ENCODE data around the gene MED7.

Gene MED7

DNA sequence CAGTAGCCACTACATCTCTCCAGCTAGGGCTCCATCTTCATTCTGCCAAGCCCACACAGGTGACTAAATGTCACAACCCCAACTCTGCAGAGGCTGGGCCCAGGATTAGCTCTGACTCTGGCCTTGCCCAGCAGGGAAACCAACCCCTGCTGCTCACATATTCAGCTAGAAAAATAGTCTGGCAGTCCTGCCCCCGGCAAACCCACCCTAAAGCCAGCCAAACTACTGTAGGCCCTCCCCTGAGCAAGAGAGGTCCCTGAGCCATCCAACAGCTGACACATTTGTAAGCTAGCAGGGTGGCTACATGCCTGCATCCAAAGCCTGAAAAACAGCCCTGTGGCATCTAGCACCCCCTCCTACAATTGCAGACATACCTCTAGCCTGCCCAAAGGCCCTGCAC is 22.6 kb downstream of the MED7 start:
- DNase-seq = no peak
- Histone ChIP-seq H3K27me3 (replicated peaks) (no peaks in the 10 kb centered on the region), H3K36me3 (replicated peaks) (no peaks in the 10 kb centered on the region), H3K27ac (no peak overlapping the region), H3K4me3 (ENCODE audit: low read depth, low read length) (no peak overlapping the region)
- TF ChIP-seq CTCF (IDR thresholded peaks at IDR 0.05; ENCODE audit: low read depth, low read length, missing control alignments) = no peak
- in situ Hi-C loops (cut with HindIII; ENCODE audit: low pct_ligation_motif_present, low sequenced_read_pairs) = no loop called here

GRCh38 chr5:157116483-157116954 is 26.1 kb downstream of the MED7 start:
- in situ Hi-C loops (cut with HindIII; ENCODE audit: low pct_ligation_motif_present, low sequenced_read_pairs) = no loop called here
- no peak for TF ChIP-seq CTCF (IDR thresholded peaks at IDR 0.05; ENCODE audit: low read depth, low read length, missing control alignments)
- DNase-seq = no peak
- Histone ChIP-seq H3K27me3 (replicated peaks) (no peaks in the 10 kb centered on the region), H3K36me3 (replicated peaks) (no peaks in the 10 kb centered on the region), H3K4me3 (ENCODE audit: low read depth, low read length) (no peak overlapping the region), H3K27ac (no peak overlapping the region)

- in situ Hi-C loops (cut with HindIII; ENCODE audit: low pct_ligation_motif_present, low sequenced_read_pairs) = no loop called here
Measured at GRCh38 chr5:157115502-157115901, 27.2 kb downstream of the MED7 start.

GRCh38 chr5:157115012-157115411 is 27.7 kb downstream of the MED7 start:
- no peak overlapping the region for H3K27ac ChIP-seq
- no peak for DNase-seq
- in situ Hi-C loops (cut with HindIII; ENCODE audit: low pct_ligation_motif_present, low sequenced_read_pairs) = no loop called here
- H3K4me3 ChIP-seq (ENCODE audit: low read depth, low read length) = no peak overlapping the region
- no peaks in the 10 kb centered on the region for H3K36me3 ChIP-seq (replicated peaks)
- TF ChIP-seq CTCF (IDR thresholded peaks at IDR 0.05; ENCODE audit: low read depth, low read length, missing control alignments) = no peak
- no peaks in the 10 kb centered on the region for H3K27me3 ChIP-seq (replicated peaks)

More at GRCh38 chr5:157115502-157115901, 27.2 kb downstream of the MED7 start:
- Histone ChIP-seq H3K27me3 (replicated peaks) (no peaks in the 10 kb centered on the region), H3K36me3 (replicated peaks) (no peaks in the 10 kb centered on the region), H3K27ac (no peak overlapping the region), H3K4me3 (ENCODE audit: low read depth, low read length) (no peak overlapping the region)
- TF ChIP-seq CTCF (IDR thresholded peaks at IDR 0.05; ENCODE audit: low read depth, low read length, missing control alignments) = no peak
- DNase-seq = no peak

DNA sequence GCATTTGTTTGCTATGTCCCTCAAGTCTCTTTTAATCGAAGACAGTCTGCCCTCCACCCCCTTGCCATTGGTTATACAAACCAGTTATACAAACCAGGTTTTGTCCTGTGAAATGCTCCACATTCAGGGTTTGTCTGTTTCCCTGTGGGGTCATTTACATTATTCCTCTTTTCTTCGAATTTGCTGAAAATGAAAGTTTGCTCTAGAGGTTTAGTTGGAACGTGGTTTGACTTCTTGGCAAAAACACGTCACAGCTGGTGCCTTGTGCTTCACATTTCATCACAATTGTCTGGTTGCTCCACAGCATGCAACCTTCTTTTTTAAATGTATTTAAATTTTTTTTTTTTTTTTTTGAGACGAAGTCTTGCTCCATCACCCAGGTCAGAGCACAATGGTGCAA is 29.7 kb downstream of the MED7 start:
- no peak overlapping the region for H3K4me3 ChIP-seq (ENCODE audit: low read depth, low read length)
- TF ChIP-seq CTCF (IDR thresholded peaks at IDR 0.05; ENCODE audit: low read depth, low read length, missing control alignments) = no peak

DNA sequence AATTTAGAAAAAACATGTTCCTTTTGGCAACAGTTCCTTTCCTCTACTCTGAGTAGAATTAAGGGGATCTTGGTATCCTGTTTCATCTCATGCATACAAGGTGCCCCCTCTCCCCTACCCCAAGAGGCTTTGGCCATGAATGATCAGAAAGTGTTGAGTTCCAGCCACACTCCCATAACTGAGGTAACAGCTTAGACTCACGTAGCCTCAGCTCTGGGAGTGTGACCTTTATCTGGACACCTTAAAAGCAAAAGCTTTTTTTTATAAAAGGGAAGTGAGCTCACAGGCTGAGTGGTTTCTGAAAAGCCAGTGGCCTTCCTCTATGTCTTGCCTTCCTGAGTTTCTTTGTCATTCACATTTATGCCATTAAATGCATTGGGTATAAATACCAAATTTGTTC is 32.9 kb downstream of the MED7 start:
- in situ Hi-C loops (cut with HindIII; ENCODE audit: low pct_ligation_motif_present, low sequenced_read_pairs) = no loop called here
- H3K27me3 ChIP-seq (replicated peaks) = no peaks in the 10 kb centered on the region
- DNase-seq = no peak
- no peak overlapping the region for H3K4me3 ChIP-seq (ENCODE audit: low read depth, low read length)
- H3K27ac ChIP-seq = no peak overlapping the region
- TF ChIP-seq CTCF (IDR thresholded peaks at IDR 0.05; ENCODE audit: low read depth, low read length, missing control alignments) = no peak
- H3K36me3 ChIP-seq (replicated peaks) = no peaks in the 10 kb centered on the region

More for the DNA sequence above, 29.7 kb downstream of the MED7 start:
- H3K27me3 ChIP-seq (replicated peaks) = no peaks in the 10 kb centered on the region
- H3K27ac ChIP-seq = no peak overlapping the region
- DNase-seq = no peak
- in situ Hi-C loops (cut with HindIII; ENCODE audit: low pct_ligation_motif_present, low sequenced_read_pairs) = no loop called here
- H3K36me3 ChIP-seq (replicated peaks) = no peaks in the 10 kb centered on the region

Data from brain microvascular endothelial cell (primary cell).